ENCODE data around the gene FCER2.
A peak's percentile ranks its signal among the peaks of the same experiment; 100 is the strongest.

- peak; percentile 87 for TF ChIP-seq CTCF (conservative IDR thresholded peaks at IDR 0.05; ENCODE audit: low read length)
- TF ChIP-seq EZH2phosphoT487 (IDR thresholded peaks at IDR 0.05; ENCODE audit: borderline replicate concordance, low read depth, low read length) = no peak
These were observed 21.2 kb downstream of the FCER2 start, which contains the start of gene TRAPPC5 for GRCh38 chr19:7680606-7681339.

Measured in OCI-LY7 (cell line).